Lower leg skin (tissue), 3 donors: ENCODE results near the gene PNPLA2.

Experiments
- POLR2A ChIP-seq, 2 donors: fragments of 450-650 bp; IDR thresholded peaks; one replicate each; pipeline ENCODE4 v1.6.1; 2016 to 2017; ENCODE audit warnings: antibody characterized with exemption in 2 of 2, mild to moderate bottlenecking in 1 of 2, moderate library complexity in 1 of 2
- TF ChIP-seq, protein P1 (sequence below), 3 donors: fragments of 450-650 bp; IDR thresholded peaks; one replicate each; pipeline ENCODE4 v1.5.1; 2016; ENCODE audit warnings: antibody characterized with exemption in 3 of 3, mild to moderate bottlenecking in 3 of 3, moderate library complexity in 2 of 3

DNA sequence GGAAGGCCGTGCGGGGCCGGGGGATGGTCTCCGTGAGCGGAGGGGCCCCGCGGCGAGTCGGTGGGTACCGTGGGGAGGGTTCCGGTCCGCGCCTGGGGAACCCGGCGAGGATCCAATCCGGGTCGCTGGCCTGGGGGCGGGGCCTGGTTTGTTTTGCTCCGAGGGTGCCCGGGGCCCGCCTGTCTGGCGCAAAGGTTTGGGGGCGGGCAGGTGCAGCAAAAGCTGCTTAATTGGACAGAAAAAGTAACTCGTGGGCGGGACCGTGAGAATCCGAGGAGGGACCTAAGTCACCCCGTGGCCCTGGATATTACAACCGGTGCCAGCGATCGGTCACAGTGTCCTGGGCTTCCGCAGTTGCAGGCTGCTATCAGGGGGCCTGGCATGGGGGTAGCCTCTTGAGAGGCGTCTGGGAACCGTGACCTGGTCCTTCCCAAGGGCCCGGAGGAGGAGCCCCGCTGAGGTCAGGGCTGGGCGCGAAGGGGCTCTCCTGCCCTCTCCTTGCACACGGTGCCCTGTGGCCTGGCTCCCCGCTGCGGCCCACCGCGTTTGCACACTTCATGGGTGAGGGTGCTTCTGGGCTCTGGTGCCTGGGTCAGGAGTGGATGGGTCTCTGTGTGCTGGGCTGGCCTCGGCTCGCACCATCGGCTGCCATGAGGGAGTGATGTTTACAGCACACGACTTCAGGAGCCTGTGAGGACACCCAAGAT lies 1.4 kb downstream of the PNPLA2 start:
- TF ChIP-seq, protein P1, sequence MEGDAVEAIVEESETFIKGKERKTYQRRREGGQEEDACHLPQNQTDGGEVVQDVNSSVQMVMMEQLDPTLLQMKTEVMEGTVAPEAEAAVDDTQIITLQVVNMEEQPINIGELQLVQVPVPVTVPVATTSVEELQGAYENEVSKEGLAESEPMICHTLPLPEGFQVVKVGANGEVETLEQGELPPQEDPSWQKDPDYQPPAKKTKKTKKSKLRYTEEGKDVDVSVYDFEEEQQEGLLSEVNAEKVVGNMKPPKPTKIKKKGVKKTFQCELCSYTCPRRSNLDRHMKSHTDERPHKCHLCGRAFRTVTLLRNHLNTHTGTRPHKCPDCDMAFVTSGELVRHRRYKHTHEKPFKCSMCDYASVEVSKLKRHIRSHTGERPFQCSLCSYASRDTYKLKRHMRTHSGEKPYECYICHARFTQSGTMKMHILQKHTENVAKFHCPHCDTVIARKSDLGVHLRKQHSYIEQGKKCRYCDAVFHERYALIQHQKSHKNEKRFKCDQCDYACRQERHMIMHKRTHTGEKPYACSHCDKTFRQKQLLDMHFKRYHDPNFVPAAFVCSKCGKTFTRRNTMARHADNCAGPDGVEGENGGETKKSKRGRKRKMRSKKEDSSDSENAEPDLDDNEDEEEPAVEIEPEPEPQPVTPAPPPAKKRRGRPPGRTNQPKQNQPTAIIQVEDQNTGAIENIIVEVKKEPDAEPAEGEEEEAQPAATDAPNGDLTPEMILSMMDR (IDR thresholded peaks at IDR 0.05), result no peak
- no peak for TF ChIP-seq POLR2A (IDR thresholded peaks at IDR 0.05)
